HUES48 (cell line): Measurements from ENCODE around the gene C20orf144.
"Not testable (repeated sequence)": the region's sequence is repeated elsewhere in the genome, so short reads cannot be mapped to it uniquely, and the experiment has no call there.

Experiments
- H3K27ac ChIP-seq: one replicate; pipeline ENCODE4 v1.7.0; 2013; ENCODE audit warnings: low read depth, low read length, inconsistent platforms
- H3K27me3 ChIP-seq: 2 replicates; pipeline ENCODE4 v1.6.1; 2013; ENCODE audit warnings: mild to moderate bottlenecking, low read length; ENCODE audit not compliant: control insufficient read depth, insufficient read depth
- H3K36me3 ChIP-seq: 2 replicates; pipeline ENCODE4 v1.6.1; 2013; ENCODE audit warnings: low read length; ENCODE audit not compliant: control insufficient read depth, insufficient read depth
- H3K4me1 ChIP-seq: 2 replicates; pipeline ENCODE4 v1.6.1; 2013; ENCODE audit warnings: mild to moderate bottlenecking, low read length; ENCODE audit not compliant: control insufficient read depth, insufficient read depth
- H3K4me3 ChIP-seq: 2 replicates; pipeline ENCODE4 v1.5.1; 2013; ENCODE audit warnings: mild to moderate bottlenecking, low read depth, low read length
- H3K9ac ChIP-seq: 2 replicates; pipeline ENCODE4 v1.6.1; 2013; ENCODE audit warnings: mild to moderate bottlenecking, low read depth, low read length, moderate library complexity
- H3K9me3 ChIP-seq: 2 replicates; pipeline ENCODE4 v1.6.1; 2013; ENCODE audit warnings: low read length; ENCODE audit not compliant: control insufficient read depth, insufficient read depth

The C20orf144 gene

DNA sequence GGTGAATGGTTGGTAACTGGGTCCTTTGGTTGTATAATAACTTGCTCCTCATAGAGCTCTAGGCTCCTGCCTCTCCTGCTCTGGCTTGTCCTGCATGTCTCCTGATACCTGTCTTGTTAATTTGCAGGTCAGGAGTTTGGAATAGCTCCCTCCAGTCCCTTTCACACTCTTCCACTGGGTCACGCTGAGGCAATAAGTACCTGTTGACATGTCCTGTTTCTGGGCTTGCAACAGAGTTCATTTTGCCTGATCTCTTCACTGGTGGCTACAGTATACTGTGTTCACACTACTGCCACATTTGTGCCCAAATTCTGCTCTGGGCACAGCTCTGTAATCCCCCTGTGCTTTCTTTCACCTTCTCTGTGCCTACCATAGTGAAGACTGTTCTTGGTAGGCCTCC lies 25.4 kb upstream of the C20orf144 start:
- Histone ChIP-seq H3K9ac (no peak overlapping the region), H3K4me3 (no peak overlapping the region), H3K4me1 (no peaks in the 10 kb centered on the region), H3K27ac (no peak overlapping the region), H3K36me3 (peaks cover 52% of the 10 kb centered on the region), H3K9me3 (no peaks in the 10 kb centered on the region), H3K27me3 (no peaks in the 10 kb centered on the region)

DNA sequence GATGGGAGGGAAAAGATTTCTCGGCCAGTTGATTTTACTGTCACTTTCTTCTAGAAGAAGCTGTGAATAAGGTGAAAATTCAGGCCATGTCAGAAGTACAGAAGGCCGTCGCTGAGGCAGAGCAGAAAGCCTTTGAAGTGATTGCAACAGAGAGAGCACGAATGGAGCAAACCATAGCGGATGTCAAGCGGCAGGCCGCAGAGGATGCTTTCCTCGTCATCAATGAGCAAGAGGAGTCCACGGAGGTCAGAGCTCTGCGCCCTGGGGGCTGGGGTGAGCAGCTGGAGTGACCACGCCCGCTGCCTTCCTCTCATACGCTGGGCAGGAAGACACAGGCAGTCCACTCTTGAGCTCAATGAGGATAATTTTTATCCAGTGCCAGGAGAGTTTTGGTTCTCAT lies 21.8 kb upstream of the C20orf144 start:
- Histone ChIP-seq H3K9ac (no peak overlapping the region), H3K27ac (no peak overlapping the region), H3K4me1 (no peaks in the 10 kb centered on the region), H3K9me3 (no peaks in the 10 kb centered on the region), H3K4me3 (no peak overlapping the region), H3K27me3 (no peaks in the 10 kb centered on the region), H3K36me3 (peaks cover 59% of the 10 kb centered on the region)

- H3K27me3 ChIP-seq, result no peaks in the 10 kb centered on the region
- no peak overlapping the region for H3K27ac ChIP-seq
- no peak overlapping the region for H3K9ac ChIP-seq
- H3K4me3 ChIP-seq, result no peak overlapping the region
- no peaks in the 10 kb centered on the region; the same call in 1 of the 2 replicates for H3K4me1 ChIP-seq
- peaks cover 38% of the 10 kb centered on the region for H3K36me3 ChIP-seq
- no peaks in the 10 kb centered on the region for H3K9me3 ChIP-seq
These were observed 17.6 kb upstream of the C20orf144 start for GRCh38 chr20:33644313-33645071.

GRCh38 chr20:33645072-33645358 lies 17.1 kb upstream of the C20orf144 start:
- Histone ChIP-seq H3K4me1 (no peaks in the 10 kb centered on the region; the same call in 1 of the 2 replicates), H3K4me3 (no peak overlapping the region), H3K9me3 (no peaks in the 10 kb centered on the region), H3K27ac (no peak overlapping the region), H3K27me3 (no peaks in the 10 kb centered on the region), H3K9ac (no peak overlapping the region), H3K36me3 (peaks cover 35% of the 10 kb centered on the region)

DNA sequence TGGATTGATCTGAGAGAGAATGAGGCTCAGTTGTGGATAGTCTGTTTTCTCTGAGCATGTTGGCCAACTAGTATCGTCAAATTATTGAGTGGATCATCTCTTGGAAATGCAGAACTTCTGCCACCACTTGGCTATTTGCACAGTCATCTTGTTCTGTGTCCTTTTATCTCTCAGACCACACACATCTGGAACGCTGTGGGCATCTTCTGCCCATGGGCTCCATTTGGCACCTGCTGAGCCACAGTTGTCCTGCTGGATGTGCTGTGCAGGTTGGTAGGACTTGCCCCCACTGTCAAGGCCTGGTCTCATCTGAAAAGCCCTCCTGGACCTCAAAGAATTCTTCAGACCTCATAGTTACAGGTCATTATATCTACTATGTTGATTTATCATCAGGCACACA lies 16.7 kb upstream of the C20orf144 start:
- Histone ChIP-seq H3K27me3 (no peaks in the 10 kb centered on the region), H3K4me1 (no peaks in the 10 kb centered on the region; the same call in 1 of the 2 replicates), H3K4me3 (no peak overlapping the region), H3K9me3 (no peaks in the 10 kb centered on the region), H3K36me3 (peaks cover 32% of the 10 kb centered on the region), H3K27ac (no peak overlapping the region), H3K9ac (no peak overlapping the region)

DNA sequence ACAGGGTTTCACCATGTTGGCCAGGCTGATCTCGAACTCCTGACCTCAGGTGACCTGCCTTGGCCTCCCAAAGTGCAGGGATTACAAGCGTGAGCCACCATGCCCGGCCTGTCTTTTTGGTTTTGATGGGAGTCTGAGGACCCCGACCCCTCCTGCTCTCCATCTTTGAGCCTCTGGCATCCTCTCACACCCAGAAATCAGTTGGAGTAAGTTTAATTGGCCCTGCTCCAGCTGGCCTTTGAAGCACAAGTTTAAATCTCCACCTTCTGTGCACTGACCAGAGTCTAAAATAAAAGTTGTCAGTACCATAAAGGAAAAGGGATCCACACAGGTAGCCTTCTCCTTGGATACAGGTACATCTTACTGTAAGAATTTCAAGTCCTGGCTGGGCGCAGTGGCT lies 15.9 kb upstream of the C20orf144 start:
- H3K4me1 ChIP-seq, result no peaks in the 10 kb centered on the region; the same call in 1 of the 2 replicates
- H3K27ac ChIP-seq, result no peak overlapping the region
- H3K36me3 ChIP-seq, result peaks cover 27% of the 10 kb centered on the region
- no peak overlapping the region for H3K4me3 ChIP-seq
- no peak overlapping the region for H3K9ac ChIP-seq
- no peaks in the 10 kb centered on the region for H3K27me3 ChIP-seq
- no peaks in the 10 kb centered on the region for H3K9me3 ChIP-seq

- not testable (repeated sequence) for H3K27ac ChIP-seq, H3K9me3 ChIP-seq, H3K4me1 ChIP-seq, H3K9ac ChIP-seq, H3K4me3 ChIP-seq, H3K27me3 ChIP-seq
- peaks cover 20% of the 10 kb centered on the region for H3K36me3 ChIP-seq
These were observed 15.0 kb upstream of the C20orf144 start for GRCh38 chr20:33646959-33647602.

DNA sequence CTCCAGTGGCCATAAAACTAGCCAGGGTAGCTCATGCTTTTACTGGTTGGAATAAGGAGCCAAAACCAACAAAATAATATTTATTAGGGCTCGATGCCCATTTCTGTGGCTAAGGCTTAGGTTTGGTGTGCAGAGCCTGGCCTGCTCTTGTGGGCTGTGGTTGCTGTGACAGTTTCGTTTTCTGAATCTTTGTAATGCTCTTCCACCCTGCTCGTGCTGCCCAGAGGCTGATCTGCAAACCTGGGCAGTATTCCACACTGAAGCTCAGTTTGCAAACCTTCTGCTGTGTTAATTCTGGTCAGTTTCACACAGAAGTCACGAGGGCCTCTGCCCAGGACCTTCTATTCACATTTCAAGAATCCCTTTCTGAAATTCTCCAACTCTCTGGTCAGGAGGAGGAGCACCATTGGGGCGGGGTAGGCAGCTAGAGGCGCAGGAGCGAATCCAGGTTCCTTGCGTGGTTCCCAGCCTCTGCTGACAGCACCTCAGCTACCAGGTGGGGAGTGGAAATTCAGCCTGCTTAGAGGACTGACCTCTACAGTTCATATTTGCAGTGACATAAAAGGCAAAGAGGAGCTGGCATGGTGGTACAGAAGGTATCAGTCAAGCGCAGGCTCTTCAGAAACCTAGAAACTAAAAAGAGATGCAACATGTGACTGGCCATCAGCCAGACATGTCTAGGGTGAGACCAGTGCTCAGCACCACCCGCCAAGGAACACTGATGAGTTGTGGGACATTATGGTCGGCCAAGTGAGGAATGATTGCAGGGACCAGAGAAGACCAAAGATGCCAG lies 14.3 kb upstream of the C20orf144 start:
- no peak overlapping the region for H3K9ac ChIP-seq
- H3K4me3 ChIP-seq, result no peak overlapping the region
- no peaks in the 10 kb centered on the region; the same call in 1 of the 2 replicates for H3K4me1 ChIP-seq
- no peaks in the 10 kb centered on the region for H3K9me3 ChIP-seq
- peaks cover 20% of the 10 kb centered on the region for H3K36me3 ChIP-seq
- no peaks in the 10 kb centered on the region for H3K27me3 ChIP-seq
- H3K27ac ChIP-seq, result no peak overlapping the region

GRCh38 chr20:33648396-33649004 lies 13.6 kb upstream of the C20orf144 start:
- Histone ChIP-seq H3K27me3 (no peaks in the 10 kb centered on the region), H3K36me3 (peaks cover 20% of the 10 kb centered on the region), H3K4me1 (peaks cover 3% of the 10 kb centered on the region; the same call in 1 of the 2 replicates), H3K4me3 (no peak overlapping the region), H3K9me3 (no peaks in the 10 kb centered on the region), H3K9ac (no peak overlapping the region), H3K27ac (no peak overlapping the region)

DNA sequence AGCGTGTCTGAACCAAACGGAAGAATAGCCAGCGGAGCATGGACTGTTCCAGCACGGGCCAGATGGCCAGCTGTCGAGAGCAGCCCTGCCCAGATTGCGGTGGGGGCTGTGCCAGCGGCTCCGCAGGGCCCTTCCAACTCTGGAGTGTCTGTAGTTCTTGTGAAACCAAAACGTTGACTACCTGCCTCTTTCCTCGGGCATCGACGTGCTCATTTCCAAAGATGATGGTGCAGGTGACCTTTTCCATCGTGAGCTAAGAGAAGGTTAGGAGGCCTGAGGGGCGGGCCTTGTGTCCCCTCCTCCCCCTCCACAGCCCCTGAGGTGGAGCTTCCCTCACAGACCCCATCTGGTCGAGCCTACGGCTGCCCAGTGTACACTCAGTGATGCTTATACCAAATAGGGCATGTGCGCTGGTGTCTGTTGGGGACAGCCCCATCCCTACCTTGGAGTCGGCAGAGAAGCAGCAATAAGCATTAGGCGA lies 12.9 kb upstream of the C20orf144 start:
- Histone ChIP-seq H3K27me3 (no peaks in the 10 kb centered on the region), H3K27ac (no peak overlapping the region), H3K36me3 (peaks cover 15% of the 10 kb centered on the region), H3K4me3 (no peak overlapping the region), H3K4me1 (peaks cover 3% of the 10 kb centered on the region; the same call in 1 of the 2 replicates), H3K9me3 (no peaks in the 10 kb centered on the region), H3K9ac (no peak overlapping the region)
